Adipose tissue (tissue), 3 donors: ENCODE measurements around the gene SKOR1. TPM values are rescaled to one million over a fixed set of nuclear protein-coding genes. Genes with fewer than 3 reads are reported as not detected.

Experiments used
- H3K27ac ChIP-seq: one replicate; pipeline ENCODE4 v1.5.1; 2013; ENCODE audit warnings: low read depth, low read length
- WGBS, 3 donors: extraction: QIAGEN DNeasy Blood & Tissue Kit; methylation state at CpG; one replicate each; pipeline ENCODE4 v1.1.7; 2013; 5-methylcytosine and 5-hydroxymethylcytosine counted together
- polyA plus RNA-seq, 3 donors: library from polyadenylated mRNA; stranded (reverse); fragments of 200-250 nt; gene quantifications; one replicate each; pipeline ENCODE4 v1.2.3, GENCODE V29; 2013
- donor health status: healthy with polysubstance abuse.
- donor health status: Bipolar disorder and iron deficiency.
- donor health status: healthy.

The SKOR1 gene
- polyA plus RNA-seq, 3 donors, result 0.14 to 0.40 TPM; not detected in 1

DNA sequence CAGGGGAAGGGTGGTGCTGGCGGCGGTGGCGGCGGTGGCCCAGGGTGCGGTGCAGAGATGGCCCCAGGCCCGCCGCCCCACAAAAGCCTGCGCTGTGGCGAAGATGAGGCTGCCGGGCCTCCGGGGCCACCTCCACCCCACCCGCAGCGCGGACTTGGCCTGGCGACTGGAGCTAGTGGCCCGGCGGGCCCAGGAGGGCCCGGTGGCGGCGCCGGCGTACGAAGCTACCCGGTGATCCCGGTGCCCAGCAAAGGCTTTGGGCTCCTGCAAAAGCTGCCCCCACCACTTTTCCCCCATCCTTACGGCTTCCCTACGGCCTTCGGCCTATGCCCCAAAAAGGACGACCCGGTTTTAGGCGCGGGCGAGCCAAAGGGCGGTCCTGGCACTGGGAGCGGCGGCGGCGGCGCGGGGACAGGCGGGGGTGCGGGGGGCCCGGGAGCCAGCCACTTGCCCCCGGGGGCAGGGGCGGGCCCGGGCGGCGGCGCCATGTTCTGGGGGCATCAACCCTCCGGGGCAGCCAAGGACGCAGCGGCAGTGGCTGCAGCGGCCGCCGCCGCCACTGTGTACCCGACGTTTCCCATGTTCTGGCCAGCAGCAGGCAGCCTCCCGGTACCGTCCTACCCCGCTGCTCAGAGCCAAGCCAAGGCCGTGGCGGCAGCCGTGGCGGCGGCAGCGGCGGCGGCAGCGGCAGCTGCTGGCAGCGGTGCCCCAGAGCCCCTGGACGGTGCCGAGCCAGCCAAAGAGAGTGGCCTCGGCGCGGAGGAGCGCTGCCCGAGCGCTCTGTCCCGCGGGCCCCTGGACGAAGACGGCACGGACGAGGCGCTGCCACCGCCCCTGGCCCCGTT lies 1.6 kb downstream of the SKOR1 start:
- WGBS, 3 donors, result 4 to 5% (median 5%) methylated on average over 33 to 88 of the region's 88 CpGs

DNA sequence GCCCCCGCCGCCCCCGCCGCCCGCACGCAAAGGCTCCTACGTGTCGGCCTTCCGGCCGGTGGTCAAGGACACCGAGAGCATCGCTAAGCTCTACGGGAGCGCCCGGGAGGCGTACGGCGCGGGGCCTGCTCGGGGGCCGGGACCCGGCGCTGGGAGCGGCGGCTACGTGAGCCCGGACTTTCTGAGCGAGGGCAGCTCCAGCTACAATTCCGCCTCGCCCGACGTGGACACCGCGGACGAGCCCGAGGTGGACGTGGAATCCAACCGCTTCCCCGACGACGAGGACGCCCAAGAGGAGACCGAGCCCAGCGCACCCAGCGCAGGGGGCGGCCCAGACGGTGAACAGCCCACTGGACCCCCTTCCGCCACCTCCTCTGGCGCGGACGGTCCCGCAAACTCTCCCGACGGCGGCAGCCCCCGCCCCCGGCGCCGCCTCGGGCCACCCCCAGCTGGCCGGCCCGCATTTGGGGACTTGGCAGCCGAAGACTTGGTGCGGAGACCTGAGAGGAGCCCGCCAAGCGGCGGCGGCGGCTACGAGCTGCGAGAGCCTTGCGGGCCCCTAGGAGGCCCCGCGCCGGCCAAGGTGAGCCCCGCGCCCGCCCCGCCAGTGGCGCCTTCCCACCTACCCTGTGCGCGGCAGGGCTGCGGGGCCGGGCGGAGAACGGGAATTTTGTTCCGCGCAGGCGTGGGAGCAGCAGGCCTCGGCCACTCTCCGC lies 2.4 kb downstream of the SKOR1 start:
- WGBS, 3 donors, result 4 to 6% (median 5%) methylated on average over 73 to 91 of the region's 91 CpGs
- H3K27ac ChIP-seq, result no peak overlapping the region

More for the DNA sequence above, 1.6 kb downstream of the SKOR1 start:
- no peak overlapping the region for H3K27ac ChIP-seq

DNA sequence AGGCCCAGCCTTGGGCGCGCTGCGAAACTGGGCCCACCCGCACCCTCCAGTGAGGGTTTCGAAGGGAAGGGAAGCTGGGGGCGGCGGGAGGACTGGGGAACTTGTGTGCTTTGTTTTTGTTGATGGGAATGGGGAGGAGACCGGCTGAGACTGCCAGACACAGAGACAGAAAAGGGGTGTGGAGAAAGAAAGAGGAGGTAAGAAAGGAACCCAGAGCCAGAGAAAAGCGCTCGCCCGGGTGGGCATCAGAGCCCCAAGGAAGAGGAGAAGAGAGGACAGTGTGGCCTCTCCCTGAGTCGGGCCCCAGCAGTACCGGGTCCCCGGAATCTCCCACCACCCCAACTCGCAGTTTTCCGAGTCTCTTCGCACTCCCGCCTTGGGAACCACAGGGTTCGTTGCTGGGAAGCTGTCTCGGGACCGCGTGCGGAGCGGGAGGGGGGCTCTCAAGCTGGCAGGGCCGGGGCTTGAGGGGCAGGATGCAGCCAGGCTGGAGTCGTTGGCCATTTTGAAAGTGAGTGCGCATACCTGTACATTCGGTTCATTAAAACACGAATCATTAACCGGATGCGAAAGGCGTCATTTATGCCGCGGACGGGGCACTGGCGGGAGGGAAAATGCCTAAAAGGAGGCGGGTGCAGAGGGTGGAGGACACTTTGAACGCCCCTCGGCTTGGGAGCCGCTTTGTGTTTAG lies 3.1 kb downstream of the SKOR1 start:
- 4 to 12% (median 7%) methylated on average over 40 of the region's 40 CpGs for WGBS, 3 donors
- H3K27ac ChIP-seq, result no peak overlapping the region

DNA sequence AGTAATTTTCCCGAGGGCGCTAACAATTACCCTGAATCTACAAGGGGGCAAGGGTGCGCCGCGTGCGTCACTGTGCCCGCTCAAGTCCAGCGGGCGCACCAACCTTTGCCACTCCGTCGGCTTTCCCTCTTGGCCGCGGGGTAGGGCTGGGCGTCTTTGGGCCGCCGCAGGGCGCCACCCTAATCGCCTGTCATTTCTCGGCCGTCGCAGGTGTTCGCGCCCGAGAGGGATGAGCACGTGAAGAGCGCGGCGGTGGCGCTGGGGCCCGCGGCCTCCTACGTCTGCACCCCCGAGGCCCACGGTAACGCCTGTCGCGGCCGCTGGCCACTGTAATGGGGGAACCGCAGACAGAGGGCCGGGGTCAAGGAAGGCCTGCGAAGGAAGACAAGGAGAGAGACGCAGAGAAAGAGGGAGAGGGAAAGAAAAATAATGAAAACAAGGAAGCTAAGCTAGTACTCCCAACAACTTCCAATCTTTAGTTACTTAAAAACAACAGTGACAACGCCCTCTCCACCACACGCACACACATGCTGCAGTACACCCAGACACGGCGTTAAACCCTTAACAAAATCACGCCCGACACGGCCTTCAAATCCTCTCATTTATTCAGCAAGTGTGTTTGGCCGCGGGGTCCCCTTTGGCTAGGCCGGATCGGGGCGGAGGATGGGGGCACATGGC lies 3.8 kb downstream of the SKOR1 start:
- WGBS, 3 donors, result 6 to 15% (median 6%) methylated on average over 41 to 54 of the region's 54 CpGs
- no peak overlapping the region for H3K27ac ChIP-seq

DNA sequence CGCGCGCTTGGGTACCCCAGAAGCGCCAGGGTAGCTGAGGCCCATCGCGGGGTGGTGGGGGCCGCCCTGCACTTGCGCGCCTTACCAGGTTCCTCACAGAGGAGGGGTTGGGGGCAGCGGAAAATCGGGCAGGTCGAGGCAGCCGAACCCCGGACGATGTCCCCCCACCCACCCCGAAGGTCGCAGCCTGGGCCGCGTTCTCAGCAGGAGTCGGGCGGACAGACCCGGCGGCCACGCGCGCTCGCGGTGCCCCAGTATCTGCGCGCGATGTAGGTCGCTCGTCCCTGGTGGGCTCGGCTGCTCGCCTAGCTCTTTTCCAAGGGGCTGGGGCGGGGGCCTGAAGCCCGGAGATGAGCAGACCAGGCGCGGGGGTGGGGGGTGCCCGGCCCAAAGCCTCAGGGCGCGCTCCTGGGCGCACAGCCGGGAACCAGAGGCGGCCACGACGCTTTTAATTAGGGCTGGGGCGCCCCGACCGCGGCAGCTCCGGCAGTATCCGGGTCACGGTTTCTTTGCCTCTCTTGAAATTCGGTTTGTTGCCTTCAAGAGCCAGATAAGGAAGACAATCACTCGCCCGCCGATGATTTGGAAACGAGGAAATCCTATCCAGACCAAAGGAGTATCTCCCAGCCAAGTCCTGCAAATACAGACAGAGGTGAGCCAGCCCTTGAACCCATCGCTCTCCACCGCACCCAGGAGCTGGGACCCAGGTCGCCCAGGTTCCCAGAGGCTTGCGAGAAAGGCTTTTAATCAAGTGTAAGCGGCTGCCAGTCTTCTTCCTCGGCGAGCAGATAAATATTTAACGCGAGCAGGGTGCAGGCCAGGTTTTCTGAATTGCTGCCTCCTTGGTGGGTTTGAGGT lies 4.6 kb downstream of the SKOR1 start:
- H3K27ac ChIP-seq, result no peak overlapping the region
- whole genome bisulfite sequencing, 3 donors, result 13 to 31% (median 13%) methylated on average over 64 to 68 of the region's 68 CpGs

DNA sequence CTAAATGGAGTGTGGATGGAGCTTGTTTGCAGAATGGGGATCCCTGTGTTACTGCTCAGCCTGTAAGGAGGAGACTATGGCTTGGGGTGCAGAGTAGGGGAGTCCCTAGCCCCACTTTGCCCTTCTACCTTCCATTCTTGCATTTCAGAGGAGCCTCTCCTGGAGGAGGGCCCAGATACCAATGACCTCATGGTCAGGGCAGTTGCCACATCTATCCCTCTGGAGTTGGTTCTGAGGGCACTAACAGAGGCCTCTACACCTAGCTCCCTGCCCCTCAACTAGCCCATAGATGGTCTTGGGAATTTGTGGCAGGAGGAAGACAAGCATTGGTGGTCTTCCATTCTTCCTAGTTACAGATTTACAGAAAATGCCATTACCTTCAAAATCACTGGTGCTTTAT lies 6.1 kb downstream of the SKOR1 start:
- H3K27ac ChIP-seq, result no peak overlapping the region

DNA sequence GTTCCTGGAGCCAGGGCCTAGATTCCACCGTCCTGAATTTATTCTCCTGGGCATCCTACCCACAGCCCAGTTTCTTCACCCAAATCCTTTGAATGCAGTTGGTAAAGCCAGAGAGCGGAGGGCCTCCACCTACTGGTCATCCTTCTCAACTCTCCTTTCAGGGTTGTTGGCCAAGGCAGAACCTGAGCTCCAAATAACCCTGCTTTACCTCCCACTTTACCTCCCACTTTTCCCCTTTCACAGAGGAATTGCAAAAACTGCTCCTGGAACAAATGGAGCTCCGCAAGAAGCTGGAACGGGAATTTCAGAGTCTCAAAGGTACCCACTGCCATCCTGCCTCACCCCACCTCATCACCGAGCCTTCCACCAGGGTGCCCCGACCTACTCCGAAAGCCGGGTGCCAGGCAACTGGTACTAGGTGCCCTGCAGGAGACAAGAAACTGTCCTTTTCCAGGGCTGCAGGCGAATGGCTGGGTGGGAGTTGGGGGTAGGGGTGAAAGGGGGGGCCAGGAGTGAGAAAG lies 6.8 kb downstream of the SKOR1 start:
- no peak overlapping the region for H3K27ac ChIP-seq
- 29 to 40% (median 30%) methylated on average over 9 of the region's 9 CpGs for WGBS, 3 donors

DNA sequence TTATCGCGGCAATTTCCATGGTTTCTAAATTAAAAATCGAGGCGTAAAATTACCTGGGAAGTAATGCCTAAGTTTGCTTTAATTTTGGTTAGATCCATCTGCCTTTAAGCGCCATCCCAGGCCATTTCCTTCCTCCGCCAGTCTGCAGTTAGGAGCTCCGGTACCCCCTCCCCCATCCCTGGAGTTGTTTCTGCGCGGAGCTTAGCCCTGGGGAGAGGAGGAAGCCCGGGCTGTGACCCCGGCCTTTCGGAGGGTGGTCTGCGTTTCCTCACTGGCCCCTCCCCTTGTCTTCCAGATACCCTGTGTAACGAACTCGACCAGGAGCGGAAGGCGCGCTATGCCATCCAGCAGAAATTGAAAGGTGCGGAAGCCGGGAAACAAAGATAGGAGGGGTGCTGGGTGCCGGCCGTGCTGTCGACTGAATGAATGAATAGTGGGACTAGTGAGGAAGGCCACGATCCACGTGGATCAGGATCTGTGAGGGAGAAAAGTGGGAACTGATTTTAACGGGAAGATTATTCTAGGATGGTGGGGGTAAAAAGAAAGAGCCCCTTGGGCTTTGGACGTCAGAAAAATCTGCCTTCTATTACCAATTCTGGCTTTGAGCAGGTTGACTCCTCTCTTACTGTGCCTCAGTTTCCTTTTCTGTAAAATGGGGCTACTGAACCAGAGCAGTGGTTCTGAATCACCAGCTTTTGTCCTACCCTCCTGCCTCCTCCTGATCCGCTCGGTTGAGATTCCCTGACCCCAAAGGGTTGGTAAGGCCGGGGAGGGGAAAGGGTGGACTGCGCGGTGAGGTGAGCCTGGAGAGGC lies 7.8 kb downstream of the SKOR1 start:
- H3K27ac ChIP-seq, result no peak overlapping the region
- WGBS, 3 donors, result 5 to 20% (median 6%) methylated on average over 31 to 32 of the region's 32 CpGs

DNA sequence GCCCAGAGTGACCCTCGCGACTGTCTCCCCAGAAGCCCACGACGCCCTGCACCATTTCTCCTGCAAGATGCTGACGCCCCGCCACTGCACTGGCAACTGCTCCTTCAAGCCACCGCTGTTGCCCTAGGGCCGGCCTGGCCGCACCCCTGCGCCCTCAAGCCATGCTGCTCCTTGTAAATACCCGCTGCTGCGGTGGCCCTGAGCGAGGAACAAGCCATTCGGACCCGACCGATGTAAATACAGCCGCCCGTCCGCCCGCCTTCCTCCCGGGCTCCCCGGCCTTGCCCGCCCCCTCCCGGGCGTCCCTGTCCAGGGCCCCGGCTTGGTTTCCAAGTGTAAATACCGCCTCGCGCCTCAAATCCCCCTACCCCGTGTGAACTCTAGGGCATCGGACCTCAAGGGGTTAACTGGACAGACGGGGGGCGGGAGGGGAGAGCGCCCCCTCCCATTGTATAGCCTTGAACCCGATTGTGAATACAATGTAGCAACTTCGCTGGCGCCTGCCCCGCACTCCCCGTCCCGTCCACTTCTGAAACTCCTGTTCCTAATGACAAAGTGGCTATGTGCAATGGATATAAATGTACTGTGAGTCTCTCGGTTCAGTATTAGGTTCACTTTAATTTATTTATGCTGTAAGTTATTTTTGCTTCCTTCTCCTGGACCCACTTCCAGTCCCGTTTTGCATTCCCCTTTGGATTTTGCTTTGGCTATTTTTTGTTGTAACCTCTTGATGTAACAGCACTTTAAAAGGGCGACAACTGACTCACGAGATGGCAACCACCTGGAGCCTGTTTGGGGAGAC lies 8.6 kb downstream of the SKOR1 start:
- 2 to 3% (median 3%) methylated on average over 43 to 44 of the region's 44 CpGs for WGBS, 3 donors
- H3K27ac ChIP-seq, result no peak overlapping the region

DNA sequence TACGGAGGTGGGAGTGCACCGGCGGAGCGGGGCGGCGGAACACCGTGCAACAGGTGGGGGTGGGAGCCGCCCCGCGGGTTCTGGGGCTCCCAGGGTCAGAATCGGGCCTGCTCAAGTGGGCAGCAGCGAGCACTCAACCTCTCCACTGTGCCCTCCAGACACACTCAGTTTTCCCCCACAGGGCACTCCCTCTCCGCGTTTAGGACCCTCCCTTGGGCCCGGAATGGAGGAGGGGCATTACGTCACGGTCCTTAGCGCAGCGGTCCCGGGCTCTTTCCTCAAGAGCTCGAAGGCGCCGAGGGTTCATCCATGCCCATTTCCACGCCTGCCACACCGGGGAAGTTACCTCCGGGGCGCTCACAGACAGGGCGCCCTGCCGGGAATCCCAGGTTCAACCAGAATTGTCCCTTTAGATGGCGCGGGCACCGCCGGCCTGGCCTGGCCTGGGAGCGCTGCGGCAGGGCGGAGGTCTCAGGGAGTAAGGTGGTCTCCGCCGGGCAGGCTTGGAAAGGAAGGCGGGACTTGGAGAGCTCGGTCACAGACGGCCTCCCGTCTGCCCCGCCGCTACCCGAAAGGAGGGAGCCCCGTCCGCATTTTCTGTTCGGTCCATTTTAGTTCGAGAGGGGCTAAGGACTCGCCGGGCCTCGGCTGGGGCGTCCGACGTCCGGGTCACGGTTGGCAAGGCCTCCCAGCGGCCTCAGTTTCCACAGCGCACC lies 9.4 kb downstream of the SKOR1 start:
- whole genome bisulfite sequencing, 3 donors, result 3 to 10% (median 3%) methylated on average over 53 to 59 of the region's 59 CpGs

DNA sequence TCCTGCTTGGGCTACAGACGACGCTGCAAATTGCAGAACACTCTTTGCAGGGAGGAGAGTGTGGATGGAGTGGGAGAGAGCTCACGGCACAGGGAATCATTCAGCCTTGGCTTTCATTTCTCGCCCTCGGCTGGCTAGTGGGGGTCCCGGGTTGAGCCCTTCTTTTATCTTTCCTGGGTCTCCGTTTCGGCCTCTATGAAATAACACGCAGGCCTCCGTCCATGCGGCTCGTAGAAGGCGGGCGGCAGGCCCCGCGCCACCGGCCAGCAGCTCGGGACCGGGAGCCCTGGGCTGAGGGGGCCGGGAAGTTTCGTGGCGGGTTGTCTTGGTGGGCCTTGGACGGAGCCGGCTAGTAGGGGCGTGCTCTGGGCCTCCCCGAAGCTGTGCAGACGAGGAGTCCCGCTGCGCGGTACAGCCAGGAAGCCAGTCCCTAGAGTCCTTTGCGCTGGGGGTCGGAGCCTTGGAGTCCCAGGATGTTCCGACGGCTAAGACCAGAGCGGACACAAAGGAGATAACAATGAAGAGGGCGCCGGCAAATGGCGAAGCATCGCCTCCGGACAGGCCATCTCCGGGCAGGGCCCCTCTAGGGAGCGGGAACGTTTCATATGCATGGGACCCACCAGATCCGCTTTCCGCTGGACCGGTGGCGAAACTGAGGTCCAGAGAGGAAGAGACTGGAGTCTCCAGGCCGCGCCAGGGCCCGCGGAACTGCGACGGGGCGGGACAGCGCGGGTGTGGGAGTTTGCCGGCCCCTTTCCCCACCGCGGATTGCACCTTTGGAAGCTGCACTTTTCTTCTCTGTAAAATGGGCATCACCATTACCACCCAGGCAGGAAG lies 10.2 kb downstream of the SKOR1 start:
- H3K27ac ChIP-seq, result no peak overlapping the region
- WGBS, 3 donors, result 2 to 25% (median 4%) methylated on average over 58 to 59 of the region's 59 CpGs

More for the DNA sequence above, 9.4 kb downstream of the SKOR1 start:
- H3K27ac ChIP-seq, result no peak overlapping the region

DNA sequence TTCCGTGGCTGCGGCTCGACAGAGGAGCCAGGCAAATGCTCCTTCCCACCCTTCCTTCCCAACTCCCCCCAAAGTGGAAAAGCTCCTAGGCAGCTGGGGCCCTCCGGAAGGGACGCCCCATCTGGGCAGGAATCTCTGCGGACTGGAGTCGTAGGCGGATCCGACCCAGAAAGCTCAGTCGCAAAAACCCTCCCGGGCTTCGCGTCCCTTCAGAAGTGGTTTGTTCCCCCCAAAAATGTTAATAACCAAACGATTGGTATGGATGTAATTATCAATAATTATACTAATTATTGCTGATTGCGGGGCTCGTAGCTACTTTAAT lies 10.8 kb downstream of the SKOR1 start:
- 1 to 9% (median 5%) methylated on average over 16 of the region's 16 CpGs for WGBS, 3 donors
- no peak overlapping the region for H3K27ac ChIP-seq

DNA sequence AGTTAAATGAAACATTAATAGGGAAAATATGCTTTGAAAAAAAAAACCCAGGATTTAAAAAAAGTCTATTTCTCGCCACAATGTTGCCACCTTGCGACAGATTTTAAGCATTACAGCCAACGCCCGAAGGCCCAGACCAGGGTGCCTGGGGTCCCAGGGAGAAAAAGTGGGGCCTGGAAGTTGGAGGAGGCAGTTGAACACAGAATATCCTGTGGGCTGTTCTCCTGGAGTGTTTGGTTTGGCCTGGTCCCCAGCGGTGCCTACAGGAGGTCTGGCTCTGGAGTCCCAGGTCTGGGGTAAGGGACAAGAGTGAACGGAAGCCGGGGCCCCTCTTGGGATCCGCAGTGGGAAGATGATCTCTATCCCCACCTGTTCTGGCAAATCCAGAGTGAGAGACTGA lies 11.2 kb downstream of the SKOR1 start:
- no peak overlapping the region for H3K27ac ChIP-seq
- 36 to 38% (median 37%) methylated on average over 8 of the region's 8 CpGs for WGBS, 3 donors

DNA sequence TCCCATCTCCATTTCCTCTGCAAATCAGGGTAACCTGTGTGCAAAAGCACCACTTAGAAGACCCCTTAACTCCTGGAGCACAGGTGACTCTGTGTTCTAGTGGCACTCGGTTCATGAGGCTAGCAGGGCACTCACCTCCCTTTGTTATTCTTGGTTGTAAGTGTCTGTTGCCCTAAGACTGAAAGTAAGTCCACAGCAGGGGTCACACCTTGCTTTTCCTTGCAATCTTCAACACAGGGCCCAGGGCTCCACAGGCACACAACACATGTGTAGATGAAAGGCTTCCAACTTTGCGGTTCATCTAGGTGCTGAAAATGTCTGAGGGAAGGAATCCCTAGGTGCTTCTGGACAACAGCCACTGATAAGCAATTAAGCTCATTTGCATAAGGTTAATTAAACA lies 11.6 kb downstream of the SKOR1 start:
- no peak overlapping the region for H3K27ac ChIP-seq
- 67 to 82% (median 79%) methylated on average over 2 of the region's 2 CpGs for WGBS, 3 donors

DNA sequence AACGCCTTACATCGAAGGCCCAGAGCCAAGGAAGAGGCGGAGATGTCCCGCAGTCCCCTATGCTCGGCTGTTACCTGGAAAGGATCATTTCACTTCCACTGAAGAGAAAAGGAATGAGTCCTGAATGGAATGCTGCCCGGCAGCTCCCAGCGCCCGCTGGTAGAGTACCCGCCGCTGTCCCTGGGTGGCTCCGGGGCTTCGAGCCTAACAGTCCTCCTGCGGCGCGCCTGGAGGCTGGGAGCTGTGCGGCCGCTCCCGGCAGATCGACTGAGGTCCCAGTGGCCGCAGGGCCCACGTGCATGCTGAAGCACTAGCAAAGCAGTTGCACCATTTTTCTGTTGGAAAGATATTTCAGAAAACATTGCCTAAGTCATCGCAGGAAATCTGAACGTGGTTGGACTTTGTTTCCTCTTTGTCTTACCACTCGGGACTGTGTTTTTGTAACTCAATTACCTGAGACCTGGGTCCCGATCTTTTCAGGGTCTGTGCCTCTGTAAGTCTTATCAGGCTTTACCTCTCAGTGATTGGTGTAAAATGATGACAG lies 13.6 kb downstream of the SKOR1 start:
- 14 to 18% (median 15%) methylated on average over 25 of the region's 25 CpGs for WGBS, 3 donors
- no peak overlapping the region for H3K27ac ChIP-seq
